Measurements from ENCODE around the gene TSC2.

DNA sequence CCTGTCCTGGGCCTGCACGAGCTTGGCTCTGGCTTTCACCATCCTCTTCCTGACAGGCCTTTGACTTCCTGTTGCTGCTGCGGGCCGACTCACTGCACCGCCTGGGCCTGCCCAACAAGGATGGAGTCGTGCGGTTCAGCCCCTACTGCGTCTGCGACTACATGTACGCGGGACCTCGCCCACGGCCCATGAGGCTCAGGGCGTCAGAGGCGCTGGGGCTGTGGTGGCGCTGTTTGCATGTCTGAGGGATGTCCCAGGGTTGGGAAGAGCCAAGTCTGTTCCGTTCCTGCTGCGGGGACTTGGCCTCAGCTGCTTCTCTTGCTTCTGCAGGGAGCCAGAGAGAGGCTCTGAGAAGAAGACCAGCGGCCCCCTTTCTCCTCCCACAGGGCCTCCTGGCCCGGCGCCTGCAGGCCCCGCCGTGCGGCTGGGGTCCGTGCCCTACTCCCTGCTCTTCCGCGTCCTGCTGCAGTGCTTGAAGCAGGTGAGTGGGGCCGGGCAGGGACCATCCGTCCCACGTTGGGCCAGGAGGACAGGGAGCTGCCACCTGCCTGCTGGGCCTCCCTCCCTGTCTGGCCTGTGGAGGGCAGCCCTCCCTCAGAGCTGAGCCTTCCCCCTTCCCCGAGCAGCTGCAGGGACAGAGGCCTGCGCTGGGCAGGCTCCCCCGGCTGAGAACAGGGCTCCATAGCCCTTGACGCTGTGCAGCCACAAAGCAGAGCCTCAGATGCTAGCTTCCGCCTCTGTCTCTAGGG is 23.8 kb downstream of the TSC2 start:
- no peak for TF ChIP-seq EZH2 (IDR thresholded peaks at IDR 0.05; ENCODE audit: low read length)
- TF ChIP-seq, protein P1, sequence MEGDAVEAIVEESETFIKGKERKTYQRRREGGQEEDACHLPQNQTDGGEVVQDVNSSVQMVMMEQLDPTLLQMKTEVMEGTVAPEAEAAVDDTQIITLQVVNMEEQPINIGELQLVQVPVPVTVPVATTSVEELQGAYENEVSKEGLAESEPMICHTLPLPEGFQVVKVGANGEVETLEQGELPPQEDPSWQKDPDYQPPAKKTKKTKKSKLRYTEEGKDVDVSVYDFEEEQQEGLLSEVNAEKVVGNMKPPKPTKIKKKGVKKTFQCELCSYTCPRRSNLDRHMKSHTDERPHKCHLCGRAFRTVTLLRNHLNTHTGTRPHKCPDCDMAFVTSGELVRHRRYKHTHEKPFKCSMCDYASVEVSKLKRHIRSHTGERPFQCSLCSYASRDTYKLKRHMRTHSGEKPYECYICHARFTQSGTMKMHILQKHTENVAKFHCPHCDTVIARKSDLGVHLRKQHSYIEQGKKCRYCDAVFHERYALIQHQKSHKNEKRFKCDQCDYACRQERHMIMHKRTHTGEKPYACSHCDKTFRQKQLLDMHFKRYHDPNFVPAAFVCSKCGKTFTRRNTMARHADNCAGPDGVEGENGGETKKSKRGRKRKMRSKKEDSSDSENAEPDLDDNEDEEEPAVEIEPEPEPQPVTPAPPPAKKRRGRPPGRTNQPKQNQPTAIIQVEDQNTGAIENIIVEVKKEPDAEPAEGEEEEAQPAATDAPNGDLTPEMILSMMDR (optimal IDR thresholded peaks at IDR 0.05 in 1 of 3, IDR thresholded peaks at IDR 0.05 in 1 of 3, conservative IDR thresholded peaks at IDR 0.05 in 1 of 3; ENCODE audit: extremely low read depth in 1 of 3, insufficient read depth in 2 of 3, low read length in 3 of 3) = peak in 1 of 3 experiments; percentile 42

Measured in keratinocyte (primary cell).